HG03108 (cell line): ENCODE measurements around the gene ZBED2.

Source experiments
- ATAC-seq: cut with Tn5 transposase; IDR thresholded peaks from one replicate; pipeline ENCODE4 v1.9.1; 2021; ENCODE audit warnings: moderate library complexity; ENCODE audit not compliant: unreplicated experiment

Gene ZBED2

DNA sequence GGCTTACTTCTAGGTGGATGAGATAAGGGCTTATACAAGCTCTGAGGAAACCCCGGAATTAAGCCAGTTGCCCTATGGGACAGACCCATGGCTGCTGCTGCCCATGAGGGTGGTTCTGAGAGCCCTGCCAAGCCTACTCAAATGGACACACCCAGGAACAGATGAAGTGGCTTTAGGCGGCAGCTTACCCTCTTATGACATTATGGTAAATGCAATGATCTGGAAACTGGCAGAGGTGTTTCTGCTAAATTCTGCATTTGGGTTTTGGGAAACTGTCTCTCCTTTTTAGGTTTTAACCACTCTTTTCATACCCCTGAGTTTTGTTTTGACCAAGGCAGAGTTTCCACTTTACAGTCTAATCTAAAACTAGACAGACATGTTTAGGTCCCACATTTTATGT is 9.0 kb upstream of the ZBED2 start:
- peak; percentile 26 for ATAC-seq

DNA sequence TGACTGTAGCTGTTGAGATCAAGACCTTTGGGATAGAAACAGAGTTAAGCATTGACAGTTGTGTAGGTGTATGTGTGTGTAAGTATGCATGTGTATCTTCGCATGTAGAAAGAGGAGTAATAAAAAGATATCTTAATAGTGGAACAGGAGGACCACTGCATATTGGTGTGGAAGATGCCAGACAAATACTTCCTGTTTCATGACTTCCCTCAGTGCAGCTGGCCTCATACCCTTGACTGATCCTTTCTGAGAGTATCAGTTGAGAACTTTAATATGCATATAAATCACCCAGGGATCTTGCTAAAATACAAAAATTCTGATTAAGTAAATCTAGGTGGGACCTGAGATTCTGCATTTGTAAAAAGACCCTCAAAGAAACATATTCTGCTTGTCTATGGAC is 8.5 kb upstream of the ZBED2 start:
- ATAC-seq: peak; percentile 50

DNA sequence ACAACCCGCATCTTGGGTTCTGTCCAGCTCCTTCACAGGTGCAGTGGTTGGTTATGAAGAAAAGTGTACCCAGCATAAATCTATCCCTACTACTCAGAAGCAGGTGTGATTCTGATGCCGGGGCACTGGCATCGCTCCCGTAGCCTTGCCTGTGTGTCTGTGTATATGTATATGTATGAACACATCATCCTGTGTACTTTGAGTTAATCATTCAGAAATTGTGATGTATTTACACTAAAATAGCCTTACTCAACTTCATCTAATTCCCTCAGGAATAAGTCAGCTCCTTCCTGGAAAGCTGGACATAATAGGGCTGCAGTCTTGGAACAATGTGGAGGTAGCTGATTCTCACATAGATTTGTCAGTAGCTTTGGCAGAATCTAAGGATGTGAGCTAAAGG is 6.7 kb upstream of the ZBED2 start:
- no peak for ATAC-seq

DNA sequence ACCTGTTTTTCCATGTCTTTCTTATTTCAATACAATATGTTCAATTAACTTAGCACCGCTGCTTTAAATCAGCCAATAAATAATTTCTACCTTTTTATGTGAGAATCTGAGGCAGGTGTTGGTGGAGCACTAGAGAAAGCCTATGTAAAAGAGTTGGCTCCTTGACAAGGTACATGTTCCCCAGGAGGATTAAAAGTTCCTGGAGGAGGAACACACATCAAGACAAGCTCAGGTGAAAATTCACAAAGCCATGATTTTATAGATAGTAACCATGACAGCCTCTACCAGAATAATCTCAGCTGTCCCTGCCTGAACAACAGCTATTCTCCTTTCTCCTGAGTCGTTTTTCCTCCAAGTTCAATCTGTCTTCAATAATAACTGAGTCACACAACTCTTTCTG is 3.4 kb upstream of the ZBED2 start:
- no peak for ATAC-seq

DNA sequence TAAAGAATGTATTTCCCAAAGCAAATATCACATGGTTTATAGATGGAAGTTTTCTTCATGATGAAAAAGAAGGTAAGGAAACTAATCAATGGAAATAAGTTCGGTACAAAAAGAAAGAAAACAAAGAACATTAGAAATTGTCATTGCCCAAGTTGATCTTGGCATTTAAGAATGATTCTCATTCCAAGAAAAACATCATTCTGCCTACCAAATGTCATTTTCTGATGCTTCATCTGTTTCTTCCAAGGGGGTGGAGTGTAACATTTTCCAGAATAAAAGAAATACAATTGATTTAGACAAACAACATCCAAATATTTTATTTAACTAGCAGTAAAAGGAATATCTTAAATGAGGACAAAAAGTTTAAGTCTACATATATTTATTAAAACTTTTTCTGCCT is 3.0 kb upstream of the ZBED2 start:
- no peak for ATAC-seq

DNA sequence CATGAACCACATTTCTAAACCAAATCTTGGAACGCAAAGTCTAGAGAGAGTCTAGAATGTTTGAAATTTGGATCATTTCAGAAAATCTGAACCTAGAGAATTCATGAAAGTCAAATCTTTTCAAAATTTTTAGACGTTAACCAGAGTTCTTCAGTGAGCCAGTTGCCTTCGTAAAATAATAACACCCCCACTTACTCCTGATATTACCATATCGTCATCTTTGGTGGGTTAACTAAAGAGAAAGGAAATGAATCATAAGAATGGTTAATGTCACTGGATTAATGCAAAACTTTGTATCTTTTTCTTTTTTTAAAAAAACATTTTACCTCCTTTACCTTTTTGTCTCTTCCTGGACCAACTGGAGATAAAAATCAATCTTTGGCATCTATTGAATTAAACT is 1.2 kb upstream of the ZBED2 start:
- no peak for ATAC-seq

DNA sequence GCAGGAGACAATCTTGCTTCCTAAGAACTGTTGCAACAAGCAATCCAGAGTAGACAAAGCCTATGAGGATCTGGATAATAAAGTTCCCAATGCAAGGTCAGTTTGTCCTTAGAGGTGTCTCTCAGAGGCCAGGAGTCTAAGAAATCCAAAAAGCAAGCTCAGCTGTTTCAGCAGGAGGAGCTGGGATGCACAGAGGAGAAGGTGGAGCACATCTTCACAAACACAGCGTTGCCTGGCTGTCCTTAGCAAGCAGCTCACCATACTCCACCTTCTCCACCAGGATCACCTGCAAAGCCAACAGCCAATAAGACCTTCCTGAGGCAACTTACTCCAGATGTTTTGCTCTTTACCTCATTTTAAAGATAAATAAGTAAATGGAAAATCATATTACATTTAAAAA is 365 bp downstream of the ZBED2 start:
- no peak for ATAC-seq

DNA sequence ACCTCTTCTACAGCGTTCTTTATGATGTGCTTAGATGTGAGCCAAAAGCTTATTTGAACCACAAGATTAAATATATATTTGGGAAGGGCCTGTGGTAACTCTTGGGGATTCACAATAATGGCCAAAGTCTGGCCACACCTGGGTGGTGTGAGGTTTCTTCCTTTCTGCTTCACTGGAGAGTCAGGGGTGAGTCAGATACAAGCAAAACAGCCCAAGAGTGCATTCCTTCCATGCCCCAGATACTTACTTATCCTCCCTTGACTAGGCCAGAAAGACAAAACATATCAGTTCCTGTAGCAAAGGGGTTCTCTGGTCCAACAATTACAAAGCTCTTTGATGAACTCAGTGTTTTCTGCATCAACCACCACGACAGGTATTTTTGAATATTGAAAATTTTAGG is 941 bp downstream of the ZBED2 start:
- peak; percentile 52 for ATAC-seq

DNA sequence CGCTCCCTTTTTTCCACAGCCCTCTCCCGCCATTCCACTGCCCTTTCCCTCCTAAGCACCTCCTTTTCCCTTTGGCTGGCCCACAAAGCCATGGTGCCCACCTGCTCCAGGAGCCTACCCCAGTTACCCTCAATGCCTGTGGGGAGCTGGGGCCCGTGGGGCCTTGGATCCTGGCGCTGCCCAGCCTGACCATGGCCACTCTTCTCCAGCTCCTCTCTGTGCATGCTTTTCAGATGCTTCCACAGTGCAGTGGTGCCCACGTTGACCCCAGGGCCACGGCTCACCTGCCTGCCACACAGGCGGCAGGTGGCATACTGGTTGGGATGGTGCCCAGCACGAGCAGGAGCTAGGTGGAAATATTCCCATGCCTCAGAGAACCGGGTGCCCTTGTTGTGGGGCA is 1.5 kb downstream of the ZBED2 start:
- peak; percentile 3 for ATAC-seq

DNA sequence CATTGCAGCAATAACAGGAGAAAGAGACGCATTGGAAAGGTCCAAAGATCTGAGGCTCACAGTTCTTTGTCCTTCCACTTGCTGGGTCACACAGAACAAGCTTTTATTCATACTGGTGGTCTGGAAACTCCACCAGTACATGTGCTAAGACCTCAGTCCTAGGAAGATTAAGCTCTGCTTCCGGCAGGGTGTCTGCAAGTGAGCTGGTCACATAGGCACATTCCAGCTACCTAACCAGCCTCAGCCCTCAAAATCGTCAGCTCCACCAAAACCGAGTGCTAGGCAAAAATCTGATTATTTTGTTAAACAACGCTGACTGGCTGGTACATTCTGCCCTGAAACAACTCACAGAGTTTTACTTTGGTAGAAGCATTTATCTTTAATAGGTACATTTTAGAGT is 2.2 kb downstream of the ZBED2 start:
- ATAC-seq: no peak

DNA sequence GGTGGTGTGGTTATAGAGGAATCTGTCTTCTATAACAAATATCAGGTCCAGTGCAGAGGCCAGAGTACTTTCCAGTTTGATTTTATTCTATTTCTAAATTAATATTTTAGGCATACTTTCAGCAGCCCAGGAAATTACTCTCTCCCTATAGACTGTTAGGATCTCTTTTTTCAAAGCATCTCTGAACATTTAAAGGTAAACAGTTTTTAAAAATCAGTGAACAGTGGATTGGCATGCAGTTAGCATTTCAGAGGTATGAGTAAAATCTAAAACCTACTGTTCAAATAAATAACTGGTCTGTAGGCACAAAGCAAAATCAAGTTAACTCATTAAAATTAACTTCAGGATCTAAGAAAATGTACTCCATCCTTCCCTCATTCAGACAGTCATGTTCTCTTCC is 3.0 kb downstream of the ZBED2 start:
- ATAC-seq: no peak

DNA sequence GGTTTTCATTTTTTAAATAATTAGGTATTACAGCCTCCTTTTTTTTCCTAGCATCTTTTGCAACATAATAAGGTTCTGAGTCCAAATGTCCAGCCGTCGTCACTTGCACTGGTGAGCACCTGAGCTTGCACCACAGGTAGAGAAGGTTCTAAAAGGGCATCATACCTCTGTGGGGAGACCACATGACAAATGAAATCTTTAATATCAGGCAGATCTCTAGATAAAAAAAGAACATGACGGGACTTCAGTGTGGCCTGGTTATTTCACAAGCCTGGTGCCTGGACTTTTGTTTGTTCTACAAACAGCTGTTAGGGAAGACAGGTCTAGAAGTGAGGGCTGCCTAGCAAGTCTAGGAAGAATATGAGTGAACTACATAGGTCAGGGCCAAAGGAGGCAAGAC is 3.6 kb downstream of the ZBED2 start:
- ATAC-seq: no peak

DNA sequence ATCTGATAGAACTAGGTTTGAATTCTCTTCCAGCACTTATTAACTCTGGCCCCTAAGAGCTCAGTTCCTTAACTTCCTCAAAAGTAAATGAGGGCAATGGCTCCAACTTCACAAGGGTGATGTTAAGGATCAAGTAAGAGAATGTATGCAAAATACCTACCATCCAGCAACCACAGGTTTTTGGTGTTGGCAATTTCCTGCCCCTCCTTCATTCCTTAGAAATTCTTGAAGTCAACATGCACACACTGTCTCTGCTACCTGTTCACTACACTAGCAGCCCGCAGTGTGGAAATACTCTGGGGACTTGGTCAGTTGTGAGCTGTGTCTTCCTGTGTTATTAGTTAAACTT is 5.0 kb downstream of the ZBED2 start:
- ATAC-seq: no peak

DNA sequence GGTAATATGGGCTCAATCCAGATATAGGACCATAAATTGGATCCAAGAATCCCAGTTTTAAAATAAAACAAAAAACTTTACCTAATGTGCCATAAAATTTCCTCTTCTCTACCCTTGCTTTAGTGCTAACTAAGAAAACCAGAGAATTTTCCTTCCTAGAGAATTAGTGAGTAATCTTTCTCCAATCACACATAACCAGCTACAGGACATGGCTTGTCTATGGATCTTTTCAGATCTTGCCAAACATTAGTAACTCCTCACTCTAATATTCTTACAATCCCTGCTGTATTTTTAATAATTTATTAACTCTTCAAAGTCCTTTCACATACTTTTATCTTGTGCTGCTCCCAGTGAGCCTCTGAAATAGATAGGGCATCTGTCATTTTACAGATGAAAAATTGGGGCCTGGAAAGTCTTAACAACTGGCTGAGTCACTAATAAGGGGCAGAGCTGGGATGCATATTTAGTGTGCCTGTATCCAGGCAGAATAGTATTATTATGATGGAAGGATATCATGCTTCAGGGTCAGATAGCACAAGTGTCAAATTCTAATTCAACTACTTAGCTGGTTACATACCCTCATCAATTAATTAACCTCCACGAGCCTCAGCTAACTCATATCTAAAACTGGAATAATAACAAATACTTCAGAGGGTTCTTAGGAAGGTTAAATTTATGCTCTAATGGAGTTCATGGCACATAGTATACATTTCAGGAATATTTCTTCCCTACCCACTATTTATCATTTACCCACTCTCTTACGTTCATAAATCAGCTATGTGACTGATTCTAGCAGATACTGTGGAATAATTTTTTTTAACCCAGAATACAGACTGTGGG is 5.6 kb downstream of the ZBED2 start:
- no peak for ATAC-seq

DNA sequence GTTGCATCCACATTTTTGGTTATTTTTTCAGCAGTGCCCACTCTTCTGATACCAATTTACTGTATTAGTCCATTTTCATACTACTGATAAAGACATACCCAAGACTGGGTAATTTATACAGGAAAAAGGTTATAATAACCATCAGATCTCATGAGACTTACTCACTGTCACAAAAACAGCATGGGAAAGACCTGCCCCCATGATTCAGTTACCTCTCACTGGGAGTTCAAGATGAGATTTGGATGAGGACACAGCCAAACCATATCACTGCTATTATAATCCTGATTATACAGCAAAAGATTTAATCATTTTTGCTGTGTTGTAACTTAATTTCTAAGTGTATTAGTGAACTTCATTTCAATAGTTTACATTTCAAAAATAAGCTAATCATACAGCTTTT is 6.6 kb downstream of the ZBED2 start:
- ATAC-seq: no peak

DNA sequence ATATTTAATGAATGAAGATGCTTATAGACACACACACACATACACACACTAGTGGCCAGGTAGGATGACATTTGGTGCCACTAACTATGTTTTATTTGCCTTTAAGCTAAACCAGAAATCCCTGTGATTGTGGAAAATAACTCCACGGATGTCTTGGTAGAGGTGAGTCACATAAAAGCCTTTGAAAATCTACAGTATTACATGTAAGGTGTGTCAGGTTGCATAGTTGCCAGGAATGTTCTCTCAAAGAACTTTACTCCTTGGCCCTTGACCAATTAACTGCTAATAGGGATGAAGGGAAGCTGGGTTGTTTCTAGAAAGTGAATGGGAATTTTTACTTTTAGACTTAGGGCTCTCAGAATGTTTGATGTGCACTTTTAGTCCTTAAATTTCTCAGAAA is 9.9 kb downstream of the ZBED2 start:
- no peak for ATAC-seq

DNA sequence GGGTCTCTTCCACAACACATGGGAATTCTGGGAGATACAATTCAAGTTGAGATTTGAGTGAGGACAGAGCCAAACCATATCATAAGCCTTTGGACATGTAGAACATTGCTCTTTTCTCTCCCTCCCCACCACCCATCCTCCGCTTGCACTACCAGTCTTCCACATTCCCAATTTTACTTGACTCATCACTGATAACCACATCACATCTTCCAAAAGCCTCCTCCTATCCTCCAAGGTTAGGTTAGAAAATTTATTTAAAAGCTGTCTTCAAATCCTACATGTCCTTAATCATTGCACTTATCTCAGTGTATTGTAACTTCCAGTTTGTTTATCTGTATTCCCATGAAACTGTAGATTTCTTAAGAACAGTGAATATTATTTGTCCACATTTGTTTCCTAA is 10.4 kb downstream of the ZBED2 start:
- no peak for ATAC-seq

DNA sequence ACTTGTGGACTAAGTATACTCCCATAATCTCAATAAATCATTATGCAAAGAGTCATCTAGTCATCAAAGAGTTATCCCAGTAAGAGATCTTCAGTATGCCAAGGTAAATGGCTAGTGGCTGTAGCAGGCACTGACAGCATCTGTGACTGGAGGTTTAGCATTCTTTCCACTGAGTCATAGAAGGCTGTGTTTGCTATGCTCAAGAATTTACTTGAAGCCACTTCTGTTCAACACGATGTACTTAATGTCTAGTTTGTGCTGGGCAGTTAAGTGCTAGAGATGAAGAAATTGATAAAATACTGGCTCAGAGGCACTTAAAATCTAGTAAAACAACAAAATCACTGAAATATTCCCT is 13.0 kb downstream of the ZBED2 start:
- no peak for ATAC-seq

DNA sequence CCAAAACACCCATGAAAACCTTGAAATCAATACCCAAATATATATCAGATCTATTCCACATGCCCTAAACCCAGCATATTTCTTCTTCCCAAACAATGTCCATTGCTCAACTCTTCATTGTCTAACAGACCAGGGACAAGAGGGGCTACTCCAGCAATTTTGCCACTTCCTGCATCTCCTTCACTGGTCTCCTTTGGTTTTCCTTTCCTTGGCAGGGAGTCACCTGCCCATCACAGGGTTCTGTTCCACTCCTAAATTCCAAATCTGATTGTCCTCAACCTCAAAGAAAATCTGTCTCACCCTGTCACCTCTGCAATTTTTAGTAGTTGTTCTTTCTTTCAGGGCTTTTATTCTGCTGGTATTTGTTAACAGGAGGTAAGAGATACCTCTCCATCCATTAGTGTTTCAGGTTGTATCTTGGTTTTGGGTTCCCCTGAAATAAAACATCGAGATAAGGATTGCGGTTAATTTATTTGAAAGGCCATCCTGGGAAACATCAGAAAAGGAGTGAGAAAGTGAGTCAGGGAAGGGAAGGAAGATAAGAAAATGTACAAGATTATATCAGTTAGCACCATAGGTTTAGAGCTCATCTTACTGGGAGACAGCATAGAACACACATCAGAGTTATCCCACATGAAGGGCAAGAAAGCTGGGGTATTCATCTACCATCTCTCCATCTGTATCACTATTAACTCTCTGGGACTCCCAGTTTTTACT is 13.6 kb downstream of the ZBED2 start:
- no peak for ATAC-seq

DNA sequence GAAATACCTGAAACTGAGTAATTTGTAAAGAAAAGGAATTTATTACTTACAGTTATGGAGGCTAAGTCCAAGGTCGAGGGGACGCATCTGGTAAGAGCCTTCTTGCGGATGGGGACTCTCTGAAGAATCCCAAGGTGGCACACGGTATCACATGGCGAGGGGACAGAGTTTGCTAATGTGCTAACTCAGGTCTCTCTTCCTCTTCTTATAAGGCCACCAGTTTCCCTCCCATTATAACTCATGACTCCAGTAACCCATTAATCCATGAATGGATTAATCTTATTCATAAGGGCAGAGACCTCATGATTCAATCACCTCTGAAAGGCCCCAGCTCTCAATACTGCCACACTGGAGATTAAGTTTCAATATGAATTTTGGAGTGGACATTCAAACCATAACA is 15.7 kb downstream of the ZBED2 start:
- no peak for ATAC-seq

DNA sequence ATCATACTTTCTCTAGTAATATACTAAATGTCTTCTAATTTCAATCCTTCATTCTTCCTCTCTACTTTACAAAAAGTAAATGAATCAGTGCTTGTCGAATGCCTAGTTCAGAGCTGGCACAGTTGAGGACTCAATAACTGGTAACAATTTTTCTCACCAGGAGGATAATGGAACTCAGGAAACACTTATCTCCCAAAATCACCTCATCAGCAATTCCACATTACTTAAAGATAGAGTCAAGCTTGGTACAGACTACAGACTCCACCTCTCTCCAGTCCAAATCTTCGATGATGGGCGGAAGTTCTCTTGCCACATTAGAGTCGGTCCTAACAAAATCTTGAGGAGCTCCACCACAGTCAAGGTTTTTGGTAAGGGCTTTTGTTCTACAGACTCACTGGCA is 16.3 kb downstream of the ZBED2 start:
- ATAC-seq: no peak

DNA sequence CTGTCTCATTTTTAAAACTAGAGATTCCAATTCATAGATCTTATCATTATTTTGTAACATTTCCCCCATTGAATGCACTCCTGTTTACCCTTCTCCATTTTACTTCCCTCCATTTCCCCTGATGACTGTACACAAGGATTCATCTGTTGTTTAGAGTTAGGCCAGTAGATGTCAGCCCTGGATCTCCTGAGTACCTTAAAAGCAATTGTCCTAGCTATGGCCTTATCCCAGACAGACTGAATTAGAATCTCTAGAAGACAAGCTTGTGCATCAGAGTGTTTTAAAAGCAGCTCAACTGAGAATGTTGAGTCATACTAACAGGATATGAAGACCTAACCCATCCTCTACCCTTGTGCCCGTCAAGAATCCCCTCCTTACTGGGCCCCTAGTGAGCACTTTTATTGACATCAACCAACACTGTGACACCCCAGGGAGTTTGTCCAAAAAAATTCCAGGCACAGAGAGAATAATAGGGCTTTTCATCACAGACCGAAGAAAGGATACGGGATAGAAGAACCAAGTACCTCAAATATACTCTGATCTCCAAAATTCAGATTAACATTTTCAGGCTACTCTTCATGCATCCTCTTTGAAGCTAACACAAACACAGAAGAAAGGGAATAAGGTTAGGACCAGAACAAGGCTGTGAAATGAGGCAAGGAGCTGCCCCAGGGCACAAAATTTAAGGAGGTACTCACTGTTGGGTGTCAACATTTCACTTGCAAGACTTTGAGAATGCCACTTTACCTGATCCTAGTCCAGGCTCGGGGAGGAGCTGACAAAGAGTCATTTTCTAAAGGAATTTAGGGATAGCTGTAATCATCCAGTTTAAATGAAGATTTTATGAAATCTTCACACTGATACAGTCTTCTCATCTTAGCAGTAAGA is 17.1 kb downstream of the ZBED2 start:
- peak; percentile 87 for ATAC-seq
